Measurements from ENCODE around the gene IL17F.

The IL17F gene

GRCh38 chr6:52255434-52255833 is 11.1 kb upstream of the IL17F start:
- no peak overlapping the region for H3K4me2 ChIP-seq (ENCODE audit: low read length)
- H2BK15ac ChIP-seq (replicated peaks; ENCODE audit: low read depth) = no peak overlapping the region
- H2BK120ac ChIP-seq (ENCODE audit: low read depth, low read length) = no peak overlapping the region
- no peak overlapping the region for H3K27ac ChIP-seq (ENCODE audit: low read depth, low read length)
- no peak overlapping the region for H3K23ac ChIP-seq (ENCODE audit: low read length)
- H3K9ac ChIP-seq (ENCODE audit: low read length) = no peak overlapping the region
- no peak overlapping the region for H4K8ac ChIP-seq (ENCODE audit: low read depth, low read length)
- no peaks in the 10 kb centered on the region for H3K79me1 ChIP-seq (ENCODE audit: low read length)
- H3K79me2 ChIP-seq (ENCODE audit: control insufficient read depth, insufficient read depth, low read length) = no peaks in the 10 kb centered on the region
- no CpG with 5 or more reads among the region's 2 CpGs for WGBS (ENCODE audit: extremely low coverage, insufficient coverage, low lambda C conversion rate)
- H2AK5ac ChIP-seq (ENCODE audit: low read length) = no peak overlapping the region
- H3K4me3 ChIP-seq (ENCODE audit: low read length) = no peak overlapping the region
- no peak overlapping the region for H4K5ac ChIP-seq (ENCODE audit: low read length)
- peak; percentile 8 for DNase-seq
- no peak overlapping the region for H2BK5ac ChIP-seq (ENCODE audit: low read length)
- no peaks in the 10 kb centered on the region for H3K4me1 ChIP-seq (ENCODE audit: control insufficient read depth, low read depth, low read length)
- no peaks in the 10 kb centered on the region for H3K36me3 ChIP-seq (ENCODE audit: control insufficient read depth, insufficient read depth, low read length)
- H3K4ac ChIP-seq (ENCODE audit: low read depth, low read length) = no peak overlapping the region
- H3K56ac ChIP-seq (ENCODE audit: low read length) = no peak overlapping the region
- H3K18ac ChIP-seq (ENCODE audit: low read length) = no peak overlapping the region
- no peaks in the 10 kb centered on the region for H3K27me3 ChIP-seq (ENCODE audit: insufficient read depth, low read length, poor library complexity)

- no CpG with 5 or more reads among the region's 8 CpGs for WGBS (ENCODE audit: extremely low coverage, insufficient coverage, low lambda C conversion rate)
- no peaks in the 10 kb centered on the region for H3K36me3 ChIP-seq (ENCODE audit: control insufficient read depth, insufficient read depth, low read length)
- no peak overlapping the region for H3K18ac ChIP-seq (ENCODE audit: low read length)
- H3K27ac ChIP-seq (ENCODE audit: low read depth, low read length) = no peak overlapping the region
- no peak overlapping the region for H3K4me3 ChIP-seq (ENCODE audit: low read length)
- no peak overlapping the region for H3K4me2 ChIP-seq (ENCODE audit: low read length)
- no peak overlapping the region for H3K4ac ChIP-seq (ENCODE audit: low read depth, low read length)
- no peaks in the 10 kb centered on the region for H3K4me1 ChIP-seq (ENCODE audit: control insufficient read depth, low read depth, low read length)
- H3K79me2 ChIP-seq (ENCODE audit: control insufficient read depth, insufficient read depth, low read length) = no peaks in the 10 kb centered on the region
- H4K5ac ChIP-seq (ENCODE audit: low read length) = no peak overlapping the region
- no peak overlapping the region for H3K23ac ChIP-seq (ENCODE audit: low read length)
- no peaks in the 10 kb centered on the region for H3K79me1 ChIP-seq (ENCODE audit: low read length)
- H3K27me3 ChIP-seq (ENCODE audit: insufficient read depth, low read length, poor library complexity) = no peaks in the 10 kb centered on the region
- no peak overlapping the region for H2AK5ac ChIP-seq (ENCODE audit: low read length)
- no peak overlapping the region for H2BK5ac ChIP-seq (ENCODE audit: low read length)
- no peak overlapping the region for H3K56ac ChIP-seq (ENCODE audit: low read length)
- H2BK15ac ChIP-seq (replicated peaks; ENCODE audit: low read depth) = no peak overlapping the region
- no peak overlapping the region for H4K8ac ChIP-seq (ENCODE audit: low read depth, low read length)
- no peak overlapping the region for H2BK120ac ChIP-seq (ENCODE audit: low read depth, low read length)
- H3K9ac ChIP-seq (ENCODE audit: low read length) = no peak overlapping the region
- DNase-seq = no peak
Observed at GRCh38 chr6:52254731-52255378, 10.6 kb upstream of the IL17F start.

GRCh38 chr6:52253494-52253893 is 9.2 kb upstream of the IL17F start:
- Histone ChIP-seq H4K8ac (ENCODE audit: low read depth, low read length) (no peak overlapping the region), H2AK5ac (ENCODE audit: low read length) (no peak overlapping the region), H3K27me3 (ENCODE audit: insufficient read depth, low read length, poor library complexity) (no peaks in the 10 kb centered on the region), H3K56ac (ENCODE audit: low read length) (no peak overlapping the region), H3K4me3 (ENCODE audit: low read length) (no peak overlapping the region), H2BK120ac (ENCODE audit: low read depth, low read length) (no peak overlapping the region), H2BK15ac (replicated peaks; ENCODE audit: low read depth) (no peak overlapping the region), H3K36me3 (ENCODE audit: control insufficient read depth, insufficient read depth, low read length) (no peaks in the 10 kb centered on the region), H3K79me1 (ENCODE audit: low read length) (no peaks in the 10 kb centered on the region), H3K79me2 (ENCODE audit: control insufficient read depth, insufficient read depth, low read length) (no peaks in the 10 kb centered on the region), H3K27ac (ENCODE audit: low read depth, low read length) (no peak overlapping the region), H3K9ac (ENCODE audit: low read length) (no peak overlapping the region), H3K4ac (ENCODE audit: low read depth, low read length) (no peak overlapping the region), H2BK5ac (ENCODE audit: low read length) (no peak overlapping the region), H3K18ac (ENCODE audit: low read length) (no peak overlapping the region), H3K23ac (ENCODE audit: low read length) (no peak overlapping the region), H4K5ac (ENCODE audit: low read length) (no peak overlapping the region), H3K4me2 (ENCODE audit: low read length) (no peak overlapping the region), H3K4me1 (ENCODE audit: control insufficient read depth, low read depth, low read length) (peaks cover 4% of the 10 kb centered on the region)
- no peak for DNase-seq
- no CpG with 5 or more reads among the region's 9 CpGs for WGBS (ENCODE audit: extremely low coverage, insufficient coverage, low lambda C conversion rate)

- H3K27me3 ChIP-seq (ENCODE audit: insufficient read depth, low read length, poor library complexity) = no peaks in the 10 kb centered on the region
- peaks cover 4% of the 10 kb centered on the region for H3K4me1 ChIP-seq (ENCODE audit: control insufficient read depth, low read depth, low read length)
- H2BK15ac ChIP-seq (replicated peaks; ENCODE audit: low read depth) = no peak overlapping the region
- no peak overlapping the region for H2BK120ac ChIP-seq (ENCODE audit: low read depth, low read length)
- H2BK5ac ChIP-seq (ENCODE audit: low read length) = no peak overlapping the region
- no peak overlapping the region for H4K5ac ChIP-seq (ENCODE audit: low read length)
- no peak overlapping the region for H3K4me2 ChIP-seq (ENCODE audit: low read length)
- H3K23ac ChIP-seq (ENCODE audit: low read length) = no peak overlapping the region
- H3K36me3 ChIP-seq (ENCODE audit: control insufficient read depth, insufficient read depth, low read length) = no peaks in the 10 kb centered on the region
- no peaks in the 10 kb centered on the region for H3K79me1 ChIP-seq (ENCODE audit: low read length)
- H3K56ac ChIP-seq (ENCODE audit: low read length) = no peak overlapping the region
- H3K4me3 ChIP-seq (ENCODE audit: low read length) = no peak overlapping the region
- no peak overlapping the region for H3K9ac ChIP-seq (ENCODE audit: low read length)
- no peaks in the 10 kb centered on the region for H3K79me2 ChIP-seq (ENCODE audit: control insufficient read depth, insufficient read depth, low read length)
- no peak overlapping the region for H2AK5ac ChIP-seq (ENCODE audit: low read length)
- no peak for DNase-seq
- H4K8ac ChIP-seq (ENCODE audit: low read depth, low read length) = no peak overlapping the region
- H3K4ac ChIP-seq (ENCODE audit: low read depth, low read length) = no peak overlapping the region
- no peak overlapping the region for H3K27ac ChIP-seq (ENCODE audit: low read depth, low read length)
- no peak overlapping the region for H3K18ac ChIP-seq (ENCODE audit: low read length)
Observed at GRCh38 chr6:52251113-52251512, 6.8 kb upstream of the IL17F start.

- H2AK5ac ChIP-seq (ENCODE audit: low read length) = no peak overlapping the region
- no peak overlapping the region for H3K4me2 ChIP-seq (ENCODE audit: low read length)
- no peak overlapping the region for H4K5ac ChIP-seq (ENCODE audit: low read length)
- no peaks in the 10 kb centered on the region for H3K79me1 ChIP-seq (ENCODE audit: low read length)
- H3K4ac ChIP-seq (ENCODE audit: low read depth, low read length) = no peak overlapping the region
- no peak overlapping the region for H2BK5ac ChIP-seq (ENCODE audit: low read length)
- no peak overlapping the region for H2BK15ac ChIP-seq (replicated peaks; ENCODE audit: low read depth)
- no peak overlapping the region for H3K18ac ChIP-seq (ENCODE audit: low read length)
- no peak overlapping the region for H2BK120ac ChIP-seq (ENCODE audit: low read depth, low read length)
- no peak overlapping the region for H4K8ac ChIP-seq (ENCODE audit: low read depth, low read length)
- peaks cover 4% of the 10 kb centered on the region for H3K4me1 ChIP-seq (ENCODE audit: control insufficient read depth, low read depth, low read length)
- H3K27ac ChIP-seq (ENCODE audit: low read depth, low read length) = no peak overlapping the region
- H3K4me3 ChIP-seq (ENCODE audit: low read length) = no peak overlapping the region
- no CpG with 5 or more reads among the region's 2 CpGs for WGBS (ENCODE audit: extremely low coverage, insufficient coverage, low lambda C conversion rate)
- H3K36me3 ChIP-seq (ENCODE audit: control insufficient read depth, insufficient read depth, low read length) = no peaks in the 10 kb centered on the region
- no peak overlapping the region for H3K9ac ChIP-seq (ENCODE audit: low read length)
- no peak overlapping the region for H3K23ac ChIP-seq (ENCODE audit: low read length)
- peak; percentile 10 for DNase-seq
- H3K79me2 ChIP-seq (ENCODE audit: control insufficient read depth, insufficient read depth, low read length) = no peaks in the 10 kb centered on the region
- H3K27me3 ChIP-seq (ENCODE audit: insufficient read depth, low read length, poor library complexity) = no peaks in the 10 kb centered on the region
- no peak overlapping the region for H3K56ac ChIP-seq (ENCODE audit: low read length)
Observed at GRCh38 chr6:52249078-52249477, 4.8 kb upstream of the IL17F start.

- no peak overlapping the region for H3K4me2 ChIP-seq (ENCODE audit: low read length)
- no peak overlapping the region for H2AK5ac ChIP-seq (ENCODE audit: low read length)
- no peaks in the 10 kb centered on the region for H3K36me3 ChIP-seq (ENCODE audit: control insufficient read depth, insufficient read depth, low read length)
- H3K23ac ChIP-seq (ENCODE audit: low read length) = no peak overlapping the region
- WGBS (ENCODE audit: extremely low coverage, insufficient coverage, low lambda C conversion rate) = no CpG with 5 or more reads among the region's 1 CpG
- no peak overlapping the region for H4K5ac ChIP-seq (ENCODE audit: low read length)
- H3K56ac ChIP-seq (ENCODE audit: low read length) = no peak overlapping the region
- no peak overlapping the region for H2BK15ac ChIP-seq (replicated peaks; ENCODE audit: low read depth)
- H3K27me3 ChIP-seq (ENCODE audit: insufficient read depth, low read length, poor library complexity) = no peaks in the 10 kb centered on the region
- no peak overlapping the region for H3K4ac ChIP-seq (ENCODE audit: low read depth, low read length)
- H3K18ac ChIP-seq (ENCODE audit: low read length) = no peak overlapping the region
- no peak for DNase-seq
- H2BK120ac ChIP-seq (ENCODE audit: low read depth, low read length) = no peak overlapping the region
- no peak overlapping the region for H3K27ac ChIP-seq (ENCODE audit: low read depth, low read length)
- peaks cover 4% of the 10 kb centered on the region for H3K4me1 ChIP-seq (ENCODE audit: control insufficient read depth, low read depth, low read length)
- H3K79me2 ChIP-seq (ENCODE audit: control insufficient read depth, insufficient read depth, low read length) = no peaks in the 10 kb centered on the region
- H3K4me3 ChIP-seq (ENCODE audit: low read length) = no peak overlapping the region
- H4K8ac ChIP-seq (ENCODE audit: low read depth, low read length) = no peak overlapping the region
- no peak overlapping the region for H2BK5ac ChIP-seq (ENCODE audit: low read length)
- H3K79me1 ChIP-seq (ENCODE audit: low read length) = no peaks in the 10 kb centered on the region
- H3K9ac ChIP-seq (ENCODE audit: low read length) = no peak overlapping the region
Observed at GRCh38 chr6:52245425-52245824, 1.1 kb upstream of the IL17F start.
